Stimulated activated CD8-positive, alpha-beta memory T cell treated with anti-CD3 and anti-CD28 coated beads, Interleukin-15, amount 100 ng/mL, for 24 hours (primary cell): ENCODE data around the gene ASIC3.
"Not testable (repeated sequence)": the region's sequence is repeated elsewhere in the genome, so short reads cannot be mapped to it uniquely, and the experiment has no call there.

Source experiments
- DNase-seq: peaks from one replicate; pipeline ENCODE4 v3.0.0-alpha.2; 2020; ENCODE audit warnings: low read depth

Gene ASIC3

DNA sequence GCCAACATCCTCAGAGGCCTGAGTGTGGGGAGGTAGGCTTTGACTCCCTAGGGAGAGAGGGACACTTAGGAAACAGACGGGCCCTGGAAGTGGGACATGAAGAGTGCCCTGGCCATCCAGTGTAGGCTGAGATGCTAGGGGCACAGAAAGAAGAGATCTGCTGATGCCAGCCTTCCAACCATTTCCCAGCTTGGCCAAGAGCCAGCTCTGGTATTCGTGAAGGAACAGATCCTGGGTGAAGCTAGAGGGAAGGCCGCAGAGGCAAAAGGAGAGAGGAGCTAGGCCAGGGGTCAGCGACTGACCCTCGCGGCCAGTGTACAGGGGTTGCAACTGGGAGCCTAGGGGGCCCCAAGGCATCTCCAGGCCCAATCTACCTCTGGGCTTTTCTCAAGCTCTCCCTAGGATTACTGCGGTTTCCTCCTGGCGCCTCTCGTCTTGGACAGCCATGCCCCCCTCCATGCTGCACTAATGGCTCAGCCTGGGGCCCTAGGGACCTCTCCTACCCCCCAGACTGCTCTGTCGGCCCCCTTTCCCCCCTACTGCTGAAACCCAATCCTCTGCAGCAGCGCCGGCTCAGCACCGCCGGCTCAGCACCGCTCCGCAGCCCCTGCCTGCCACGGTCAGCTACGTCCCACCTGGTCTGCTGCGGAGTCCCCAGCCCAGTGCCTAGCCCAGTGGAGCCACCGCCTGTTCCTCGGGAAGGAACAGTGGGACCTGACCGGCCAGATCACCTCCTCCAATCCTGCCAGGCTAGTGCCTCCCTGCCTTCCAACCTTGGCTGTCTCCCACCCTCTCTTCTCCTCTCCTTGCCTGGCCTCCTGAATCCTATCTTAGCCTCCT lies at the start of gene ASIC3:
TSS of gene ASIC3 (plus strand) at position 556 of the 840 bp plus-strand sequence. CDS start 355 bp downstream, outside the sequence.
- no peak for DNase-seq

GRCh38 chr7:150999001-150999400 lies 49.3 kb upstream of the ASIC3 start:
- no peak for DNase-seq

DNA sequence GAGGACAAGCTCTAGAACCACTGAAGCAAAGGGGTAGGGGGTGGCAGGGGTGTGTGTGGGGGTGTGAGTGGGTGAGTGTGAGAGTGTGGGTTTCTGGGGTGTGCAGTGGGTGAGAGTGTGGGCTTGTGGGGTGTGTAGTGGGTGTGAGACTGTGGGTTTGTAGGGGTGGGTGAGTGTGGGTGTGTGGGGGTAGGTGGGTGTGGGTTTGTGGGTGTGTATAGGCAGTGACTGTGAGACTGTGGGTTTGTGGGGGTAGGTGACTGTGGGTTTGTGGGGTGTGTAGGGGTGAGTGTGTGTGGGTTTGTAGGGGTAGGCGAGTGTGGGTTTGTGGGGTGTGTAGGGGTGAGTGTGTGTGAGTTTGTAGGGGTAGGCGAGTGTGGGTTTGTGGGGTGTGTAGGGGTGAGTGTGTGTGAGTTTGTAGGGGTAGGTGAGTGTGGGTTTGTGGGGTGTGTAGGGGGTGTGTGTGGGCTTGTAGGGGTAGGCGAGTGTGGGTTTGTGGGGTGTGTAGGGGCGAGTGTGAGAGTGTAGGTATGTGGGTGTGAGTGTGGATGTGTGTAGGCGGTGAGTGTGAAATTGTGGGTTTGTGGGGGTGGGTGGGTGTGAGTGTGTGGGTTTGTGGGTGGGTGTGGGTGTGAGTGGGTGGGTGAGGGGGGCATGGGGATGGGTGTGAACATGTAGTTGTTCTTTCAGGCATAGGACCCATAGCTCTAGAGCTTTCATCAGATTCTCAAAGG lies 48.7 kb upstream of the ASIC3 start:
- no peak for DNase-seq

DNA sequence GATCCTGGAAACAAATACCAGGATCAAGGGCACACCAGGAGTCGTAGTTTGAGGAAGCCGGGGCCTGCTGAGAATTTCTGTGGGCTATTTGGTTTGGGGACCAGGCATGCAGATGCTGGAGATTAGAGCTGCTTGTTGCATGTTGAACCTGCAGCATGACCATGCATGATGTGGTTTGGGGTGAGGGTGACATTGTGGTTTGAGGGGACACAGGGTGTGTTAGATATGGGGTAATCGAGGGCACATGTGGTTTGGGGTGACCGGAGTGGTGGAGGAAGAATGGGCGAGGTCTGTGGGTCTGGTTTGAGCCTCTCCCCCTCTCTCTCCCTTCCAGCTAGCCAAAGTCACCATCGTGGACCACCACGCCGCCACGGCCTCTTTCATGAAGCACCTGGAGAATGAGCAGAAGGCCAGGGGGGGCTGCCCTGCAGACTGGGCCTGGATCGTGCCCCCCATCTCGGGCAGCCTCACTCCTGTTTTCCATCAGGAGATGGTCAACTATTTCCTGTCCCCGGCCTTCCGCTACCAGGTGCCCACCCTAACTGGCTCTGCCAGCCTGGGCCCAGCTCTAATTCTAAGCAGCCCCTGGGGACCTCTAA lies 47.3 kb upstream of the ASIC3 start:
- no peak for DNase-seq

DNA sequence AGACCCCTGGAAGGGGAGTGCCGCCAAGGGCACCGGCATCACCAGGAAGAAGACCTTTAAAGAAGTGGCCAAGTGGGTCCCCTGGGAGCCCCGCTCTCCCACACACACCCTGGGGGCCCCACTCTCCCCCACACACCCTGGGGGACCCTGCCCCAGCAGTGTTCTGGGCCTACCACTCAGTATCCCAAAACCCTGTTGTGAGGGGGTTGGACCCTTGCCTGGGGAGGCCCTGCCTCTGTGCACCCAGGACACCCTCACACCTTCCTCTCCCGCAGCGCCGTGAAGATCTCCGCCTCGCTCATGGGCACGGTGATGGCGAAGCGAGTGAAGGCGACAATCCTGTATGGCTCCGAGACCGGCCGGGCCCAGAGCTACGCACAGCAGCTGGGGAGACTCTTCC lies 46.8 kb upstream of the ASIC3 start:
- no peak for DNase-seq

DNA sequence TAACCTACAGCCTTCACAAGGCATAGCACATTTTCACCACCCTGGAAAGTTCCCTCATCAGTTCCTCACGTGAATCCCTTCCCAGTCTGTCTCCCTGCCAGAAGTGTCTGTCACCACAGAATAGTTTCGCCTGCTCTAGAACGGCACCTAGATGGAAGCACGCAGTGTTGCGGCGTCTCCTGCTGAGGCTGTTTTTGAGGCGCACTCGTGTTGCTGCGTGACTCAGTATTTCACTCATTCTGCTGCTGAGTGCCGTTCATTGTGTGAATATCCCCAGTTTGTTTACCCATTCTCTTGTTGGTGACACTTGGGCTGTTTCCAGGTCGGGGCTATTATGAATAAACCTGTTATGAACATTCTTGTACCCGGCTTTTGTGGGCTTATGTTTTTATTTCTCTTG lies 44.8 kb upstream of the ASIC3 start:
- no peak for DNase-seq

DNA sequence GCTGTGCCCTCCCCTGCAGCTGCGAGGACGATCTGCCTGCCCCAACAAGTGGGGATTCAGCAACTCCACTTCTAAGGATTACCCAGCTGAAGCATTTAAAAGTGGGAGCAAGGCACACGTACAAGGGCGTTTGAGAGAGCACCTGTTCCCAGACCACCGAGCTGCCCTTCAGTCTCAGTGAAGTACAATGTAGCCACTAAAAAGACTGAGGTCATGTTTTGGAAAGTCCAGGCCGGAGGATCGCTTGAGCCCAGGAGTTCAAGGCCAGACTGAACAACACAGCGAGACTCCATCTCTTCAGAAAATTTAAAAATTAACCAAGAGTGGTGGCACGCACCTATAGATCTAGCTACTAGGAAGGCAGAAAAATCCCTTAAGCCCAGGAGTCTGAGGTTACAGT lies 42.8 kb upstream of the ASIC3 start:
- DNase-seq, result no peak

DNA sequence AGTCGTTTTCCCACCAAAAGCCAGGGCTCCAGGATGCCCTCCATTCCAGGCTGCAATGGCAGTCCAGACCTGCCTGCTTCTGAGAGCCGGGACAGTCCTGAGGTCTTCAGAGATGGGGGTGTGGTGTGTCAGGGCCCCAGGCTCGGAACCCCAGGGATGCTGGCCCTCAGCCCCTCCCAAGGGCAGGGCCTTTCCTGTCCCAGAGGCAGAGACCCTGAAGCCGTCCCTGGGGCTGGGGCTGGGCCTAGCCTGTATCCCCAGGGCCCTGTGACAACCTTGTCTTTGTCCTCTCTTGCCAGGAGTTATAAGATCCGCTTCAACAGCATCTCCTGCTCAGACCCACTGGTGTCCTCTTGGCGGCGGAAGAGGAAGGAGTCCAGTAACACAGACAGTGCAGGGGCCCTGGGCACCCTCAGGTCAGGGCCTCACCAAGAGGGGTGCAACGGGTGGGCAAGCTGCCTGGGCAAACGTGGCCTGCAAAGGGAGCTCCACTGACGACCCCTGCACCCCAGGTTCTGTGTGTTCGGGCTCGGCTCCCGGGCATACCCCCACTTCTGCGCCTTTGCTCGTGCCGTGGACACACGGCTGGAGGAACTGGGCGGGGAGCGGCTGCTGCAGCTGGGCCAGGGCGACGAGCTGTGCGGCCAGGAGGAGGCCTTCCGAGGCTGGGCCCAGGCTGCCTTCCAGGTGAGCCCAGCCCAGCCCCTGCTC lies 41.6 kb upstream of the ASIC3 start:
- DNase-seq, result no peak

- DNase-seq, result no peak
Measured at GRCh38 chr7:151007469-151007898, 40.8 kb upstream of the ASIC3 start.

DNA sequence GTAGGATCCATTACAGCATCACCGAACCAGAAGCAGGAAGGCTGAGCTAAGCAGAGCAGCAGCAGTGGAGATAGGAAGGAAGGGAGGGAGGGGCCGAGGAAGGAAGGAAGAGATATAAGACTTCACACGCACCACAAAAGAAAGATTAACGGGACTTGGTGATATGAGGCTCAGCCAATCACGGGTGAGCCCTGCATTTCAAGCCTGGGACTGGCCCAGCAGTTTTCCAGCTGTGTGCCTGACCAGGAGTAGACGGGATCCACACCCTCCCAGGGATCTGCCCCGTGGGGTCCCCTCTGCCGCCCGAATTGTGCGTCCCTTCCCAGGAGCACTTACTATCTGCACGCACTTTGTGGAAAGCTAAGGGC lies 40.2 kb upstream of the ASIC3 start:
- DNase-seq, result no peak

- DNase-seq, result peak; percentile 81
Measured at GRCh38 chr7:151008511-151009323, 39.6 kb upstream of the ASIC3 start.

GRCh38 chr7:151009327-151010036 lies 38.8 kb upstream of the ASIC3 start:
- DNase-seq, result no peak

- DNase-seq, result no peak
Measured at GRCh38 chr7:151010037-151010306, 38.4 kb upstream of the ASIC3 start.

GRCh38 chr7:151010307-151011096 lies 37.8 kb upstream of the ASIC3 start:
- no peak for DNase-seq

DNA sequence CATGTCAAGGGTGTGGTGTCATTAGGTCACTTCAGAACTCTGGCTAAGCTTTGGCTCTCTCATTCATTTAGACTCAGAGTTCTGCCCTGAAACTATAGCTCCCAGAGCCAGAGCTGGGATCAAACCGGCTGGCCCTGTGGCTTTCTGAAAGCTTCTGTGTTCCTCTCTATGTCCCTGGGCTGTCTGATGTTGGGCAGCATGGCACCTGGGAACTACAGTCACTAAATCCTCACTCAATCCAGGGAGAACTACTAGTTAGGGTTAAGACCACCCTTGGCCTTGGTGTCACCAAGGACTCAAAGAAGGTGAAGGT lies 37.3 kb upstream of the ASIC3 start:
- DNase-seq, result no peak

DNA sequence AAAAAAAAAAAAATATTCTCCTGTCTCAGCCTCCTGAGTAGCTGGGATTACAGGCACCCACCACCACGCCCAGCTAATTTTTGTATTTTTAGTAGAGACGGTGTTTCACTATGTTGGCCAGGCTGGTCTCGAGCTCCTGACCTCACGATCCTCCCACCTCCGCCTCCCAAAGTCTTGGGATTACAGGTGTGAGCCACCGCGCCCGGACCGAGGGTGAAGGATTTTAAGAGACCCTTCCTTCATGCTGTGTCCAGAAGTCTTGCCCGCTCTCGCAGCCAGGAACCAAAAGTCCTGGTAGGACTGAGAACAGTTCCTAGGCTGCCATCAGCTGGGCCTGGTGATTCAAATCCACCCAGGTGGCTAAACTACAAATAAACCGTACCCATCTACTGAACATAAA lies 36.7 kb upstream of the ASIC3 start:
- not testable (repeated sequence) for DNase-seq

- no peak for DNase-seq
Measured at GRCh38 chr7:151012031-151012692, 36.2 kb upstream of the ASIC3 start.

- DNase-seq, result no peak
Measured at GRCh38 chr7:151012911-151013347, 35.4 kb upstream of the ASIC3 start.

- DNase-seq, result no peak
Measured at GRCh38 chr7:151013356-151013732, 35.0 kb upstream of the ASIC3 start.
